H9 (cell line): ENCODE results near the gene TMEM79. TPM values are rescaled to one million over a fixed set of nuclear protein-coding genes. Genes with fewer than 3 reads are reported as not detected.

Experiments
- DNase-seq: peaks from one replicate; pipeline ENCODE4 v3.0.0-alpha.2; 2017
- H2AFZ ChIP-seq: one replicate; pipeline ENCODE4 v1.6.1; 2013; ENCODE audit warnings: mild to moderate bottlenecking, low read length, control low read depth, moderate library complexity
- H2AK5ac ChIP-seq: 2 replicates; pipeline ENCODE4 v1.6.1; 2013; ENCODE audit warnings: low read length, control low read depth, mixed read lengths; ENCODE audit not compliant: insufficient read length
- H2BK120ac ChIP-seq: one replicate; pipeline ENCODE4 v1.6.1; 2013; ENCODE audit warnings: low read depth, mild to moderate bottlenecking, low read length, control low read depth, inconsistent platforms; ENCODE audit not compliant: poor library complexity, severe bottlenecking
- H2BK12ac ChIP-seq: 2 replicates; pipeline ENCODE4 v1.6.1; 2013; ENCODE audit warnings: low read length, control low read depth, mixed read lengths, low read depth; ENCODE audit not compliant: insufficient read length
- H2BK15ac ChIP-seq: 2 replicates; pipeline ENCODE4 v1.6.1; 2013; ENCODE audit warnings: low read depth, low read length, control low read depth
- H2BK20ac ChIP-seq: one replicate; pipeline ENCODE4 v1.6.1; 2013; ENCODE audit warnings: low read depth, mild to moderate bottlenecking, low read length, control low read depth, inconsistent platforms; ENCODE audit not compliant: poor library complexity, severe bottlenecking
- H2BK5ac ChIP-seq: 2 replicates; pipeline ENCODE4 v1.6.1; 2013; ENCODE audit warnings: low read length, control low read depth, mixed read lengths; ENCODE audit not compliant: insufficient read length
- H3K14ac ChIP-seq: 2 replicates; pipeline ENCODE4 v1.6.1; 2013; ENCODE audit warnings: low read length, control low read depth; ENCODE audit not compliant: insufficient read depth
- H3K18ac ChIP-seq: 2 replicates; pipeline ENCODE4 v1.6.1; 2013; ENCODE audit warnings: low read depth, mild to moderate bottlenecking, mixed read lengths, low read length, control low read depth; ENCODE audit not compliant: insufficient read length
- H3K23ac ChIP-seq: 2 replicates; pipeline ENCODE4 v1.6.1; 2013; ENCODE audit warnings: low read length, control low read depth, mixed read lengths, low read depth; ENCODE audit not compliant: insufficient read length
- H3K23me2 ChIP-seq: 2 replicates; pipeline ENCODE4 v1.6.1; 2013; ENCODE audit warnings: low read depth, mild to moderate bottlenecking, mixed read lengths, low read length, control low read depth; ENCODE audit not compliant: insufficient read length, poor library complexity, severe bottlenecking
- H3K27ac ChIP-seq: 2 replicates; pipeline ENCODE4 v1.5.1; 2013; ENCODE audit warnings: low read length, control low read depth, mixed read lengths, low read depth; ENCODE audit not compliant: insufficient read length
- H3K27me3 ChIP-seq: 2 replicates; pipeline ENCODE4 v1.6.1; 2013; ENCODE audit warnings: low read length, control low read depth, inconsistent platforms; ENCODE audit not compliant: insufficient read depth
- H3K4ac ChIP-seq: 2 replicates; pipeline ENCODE4 v1.6.1; 2013; ENCODE audit warnings: low read depth, mild to moderate bottlenecking, control low read depth, inconsistent platforms, low read length, moderate library complexity
- H3K4me1 ChIP-seq: 2 replicates; pipeline ENCODE4 v1.6.1; 2013; ENCODE audit warnings: low read length, control low read depth, inconsistent platforms; ENCODE audit not compliant: insufficient read depth
- H3K4me2 ChIP-seq: 2 replicates; pipeline ENCODE4 v1.6.1; 2013; ENCODE audit warnings: low read length, control low read depth, mixed read lengths; ENCODE audit not compliant: insufficient read length, insufficient read depth
- H3K56ac ChIP-seq: 2 replicates; pipeline ENCODE4 v1.6.1; 2013; ENCODE audit warnings: low read depth, mild to moderate bottlenecking, mixed read lengths, low read length, control low read depth; ENCODE audit not compliant: insufficient read length
- H3K79me1 ChIP-seq: 2 replicates; pipeline ENCODE4 v1.6.1; 2013; ENCODE audit warnings: low read depth, mild to moderate bottlenecking, moderate library complexity, low read length, control low read depth, inconsistent platforms; ENCODE audit not compliant: insufficient read depth, poor library complexity, severe bottlenecking
- H3K79me2 ChIP-seq: 2 replicates; pipeline ENCODE4 v1.6.1; 2013; ENCODE audit warnings: low read length, control low read depth, inconsistent platforms; ENCODE audit not compliant: insufficient read depth
- H3K9ac ChIP-seq: 2 replicates; pipeline ENCODE4 v1.6.1; 2013; ENCODE audit warnings: low read length, control low read depth, mixed read lengths; ENCODE audit not compliant: insufficient read length; ENCODE audit errors: extremely low read depth
- H3K9me3 ChIP-seq: one replicate; pipeline ENCODE4 v1.6.1; 2013; ENCODE audit warnings: low read depth, low read length, inconsistent platforms; ENCODE audit not compliant: control insufficient read depth
- H3T11ph ChIP-seq: one replicate; pipeline ENCODE4 v1.6.1; 2013; ENCODE audit warnings: mild to moderate bottlenecking, low read length, control low read depth, inconsistent platforms
- H4K20me1 ChIP-seq: one replicate; pipeline ENCODE4 v1.6.1; 2013; ENCODE audit not compliant: control insufficient read depth, insufficient read length, insufficient read depth
- H4K5ac ChIP-seq: 2 replicates; pipeline ENCODE4 v1.6.1; 2013; ENCODE audit warnings: low read depth, mild to moderate bottlenecking, mixed read lengths, low read length, control low read depth; ENCODE audit not compliant: insufficient read length
- H4K8ac ChIP-seq: replicated peaks from 2 replicates; pipeline ENCODE4 v1.6.1; 2013; ENCODE audit warnings: low read length, control low read depth, mixed read lengths, low read depth; ENCODE audit not compliant: insufficient read length
- H4K91ac ChIP-seq: 2 replicates; pipeline ENCODE4 v1.6.1; 2013; ENCODE audit warnings: low read depth, mild to moderate bottlenecking, moderate library complexity, mixed read lengths, low read length, control low read depth; ENCODE audit not compliant: insufficient read length
- H3K27ac Mint-ChIP-seq, 3 experiments: 2 replicates in 2 of 3; 3 replicates in 1 of 3; pipeline ENCODE4 v1.8.0; 2020 to 2021; ENCODE audit warnings: mixed read lengths in 3 of 3, mild to moderate bottlenecking in 1 of 3, moderate library complexity in 1 of 3
- H3K27me3 Mint-ChIP-seq: 2 replicates; pipeline ENCODE4 v1.8.0; 2021; ENCODE audit warnings: low read depth, mild to moderate bottlenecking, moderate library complexity, mixed read lengths
- H3K36me3 Mint-ChIP-seq, 3 experiments: 2 replicates in 2 of 3; 3 replicates in 1 of 3; pipeline ENCODE4 v1.8.0; 2020 to 2021; ENCODE audit warnings: low read depth in 3 of 3, mixed read lengths in 3 of 3; ENCODE audit not compliant: insufficient read depth in 1 of 3
- H3K4me1 Mint-ChIP-seq, 2 experiments: 2 replicates each; pipeline ENCODE4 v1.8.0; 2020; ENCODE audit warnings: mixed read lengths in 2 of 2
- H3K4me3 Mint-ChIP-seq, 2 experiments: 2 replicates in 1 of 2; 3 replicates in 1 of 2; pipeline ENCODE4 v1.8.0; 2020 to 2021; ENCODE audit warnings: mild to moderate bottlenecking in 2 of 2, mixed read lengths in 2 of 2, moderate library complexity in 1 of 2
- H3K9me3 Mint-ChIP-seq, 2 experiments: 2 replicates in 1 of 2; 3 replicates in 1 of 2; pipeline ENCODE4 v1.8.0; 2020; ENCODE audit warnings: mild to moderate bottlenecking in 2 of 2, mixed read lengths in 2 of 2, moderate library complexity in 1 of 2
- CTCF ChIP-seq: fragments of 200-600 bp; sonication (generic); conservative IDR thresholded peaks from 3 replicates; pipeline ENCODE4 v1.8.0; 2021; ENCODE audit warnings: antibody characterized with exemption, mild to moderate bottlenecking
- WGBS: extraction: QIAGEN DNeasy Blood & Tissue Kit; methylation state at CpG from one replicate; pipeline ENCODE4 v1.1.7; 2013; ENCODE audit warnings: missing lambda C conversion rate, low lambda C conversion rate, mixed read lengths; ENCODE audit not compliant: insufficient read length; ENCODE audit errors: extremely low coverage; 5-methylcytosine and 5-hydroxymethylcytosine counted together
- total RNA-seq: library from RNA; stranded (reverse); gene quantifications from 2 replicates; pipeline ENCODE4 v1.2.1, GENCODE V29; 2021

TMEM79 gene
- total RNA-seq, 1 experiment from 2014 or later, result 2.6 TPM

DNA sequence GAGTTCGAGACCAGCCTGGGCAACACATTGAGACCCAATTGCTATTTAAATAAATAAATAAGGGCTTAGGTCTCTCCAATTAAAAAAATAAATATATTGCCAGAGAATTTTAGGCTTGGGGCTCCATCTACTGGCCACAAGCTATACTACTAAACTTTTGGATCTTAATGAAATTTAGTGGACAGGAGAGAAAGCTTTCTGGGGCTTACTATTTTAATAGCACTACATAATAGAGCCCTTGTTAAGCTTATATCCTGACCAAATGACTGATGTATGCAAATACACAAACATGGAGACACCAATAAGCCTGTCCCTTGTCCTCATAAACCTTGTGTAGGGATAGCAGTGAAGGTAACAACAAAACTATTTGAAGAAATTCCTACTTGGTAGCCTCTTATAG, 35.5 kb downstream of the TMEM79 start:
- Histone ChIP-seq H4K8ac (no peak overlapping the region), H2AFZ (no peak overlapping the region), H3K4me1 (no peaks in the 10 kb centered on the region), H3K18ac (no peak overlapping the region), H4K20me1 (no peaks in the 10 kb centered on the region), H2BK12ac (no peak overlapping the region), H3K27me3 (no peaks in the 10 kb centered on the region), H3K9me3 (no peaks in the 10 kb centered on the region), H3T11ph (no peak overlapping the region), H4K91ac (no peak overlapping the region), H4K5ac (no peak overlapping the region), H2BK15ac (no peak overlapping the region), H2BK5ac (no peak overlapping the region), H3K79me1 (no peaks in the 10 kb centered on the region), H3K9ac (no peak overlapping the region), H3K27ac (no peak overlapping the region), H2AK5ac (no peak overlapping the region), H3K14ac (no peak overlapping the region), H3K4me2 (no peak overlapping the region), H3K4ac (no peak overlapping the region), H3K23ac (no peak overlapping the region), H3K79me2 (no peaks in the 10 kb centered on the region), H3K23me2 (no peaks in the 10 kb centered on the region), H3K56ac (no peak overlapping the region), H2BK120ac (no peak overlapping the region), H2BK20ac (no peak overlapping the region)
- Mint-ChIP-seq H3K27me3 (no peaks in the 10 kb centered on the region), H3K36me3 (peaks cover 61 to 96% (median 87%) of the 10 kb centered on the region in 3 experiments), H3K4me3 (no peak overlapping the region), H3K4me1 (no peaks in the 10 kb centered on the region), H3K9me3 (no peaks in the 10 kb centered on the region), H3K27ac (no peak overlapping the region)
- no peak for DNase-seq
- WGBS, result no CpG with 5 or more reads among the region's 1 CpG
- peak; percentile 68 for TF ChIP-seq CTCF
